GM12892 (cell line): Measurements from ENCODE around the gene SRGAP2C.
"Not testable (repeated sequence)": the region's sequence is repeated elsewhere in the genome, so short reads cannot be mapped to it uniquely, and the experiment has no call there.

Experiments used
- POLR2A ChIP-seq: IDR thresholded peaks from 2 replicates; pipeline ENCODE4 v1.6.1; 2011; ENCODE audit warnings: low read depth, low read length, control low read depth
- POLR2AphosphoS5 ChIP-seq: IDR thresholded peaks from 2 replicates; pipeline ENCODE4 v1.6.1; 2011; ENCODE audit warnings: low read depth, low read length, control low read depth
- TAF1 ChIP-seq: IDR thresholded peaks from 2 replicates; pipeline ENCODE4 v1.6.1; 2011; ENCODE audit warnings: low read depth, mild to moderate bottlenecking, control low read depth, low read length, borderline replicate concordance

DNA sequence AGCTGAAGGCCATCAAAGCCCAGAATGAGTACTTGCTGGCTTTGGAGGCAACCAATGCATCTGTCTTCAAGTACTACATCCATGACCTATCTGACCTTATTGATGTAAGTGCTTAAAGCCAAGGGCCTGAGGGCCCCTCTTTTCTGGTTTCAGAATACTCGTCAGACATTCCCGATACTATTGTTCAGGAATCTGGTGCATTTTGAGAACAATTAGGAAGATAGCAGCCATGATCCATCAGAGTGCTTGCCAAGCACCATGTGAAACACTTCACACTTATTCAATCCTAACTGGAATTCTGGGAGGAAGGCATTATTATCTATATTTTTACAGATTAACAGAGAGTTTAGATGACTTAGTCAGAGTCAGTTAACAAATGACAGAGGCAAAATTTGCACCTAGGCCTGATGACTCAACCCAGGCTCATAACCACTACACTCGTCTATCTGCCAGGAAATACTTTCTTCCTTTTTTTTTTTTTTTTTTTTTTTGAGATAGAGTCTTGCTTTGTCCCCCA, 190.1 kb downstream of the SRGAP2C start:
- not testable (repeated sequence) for TF ChIP-seq POLR2AphosphoS5, POLR2A, TAF1
